Stimulated activated CD8-positive, alpha-beta memory T cell treated with anti-CD3 and anti-CD28 coated beads, Interleukin-12 subunit alpha, Interleukin-12 subunit beta, amount 100 ng/mL, for 4 hours (primary cell): ENCODE data around the gene PGF.

Source experiments
- DNase-seq: peaks from one replicate; pipeline ENCODE4 v3.0.0-alpha.2; 2020; ENCODE audit warnings: low read depth

The PGF gene

GRCh38 chr14:74978416-74978947, 23.1 kb upstream of the PGF start:
- DNase-seq: no peak

- no peak for DNase-seq
Measured at GRCh38 chr14:74977901-74978385, 22.5 kb upstream of the PGF start.

DNA sequence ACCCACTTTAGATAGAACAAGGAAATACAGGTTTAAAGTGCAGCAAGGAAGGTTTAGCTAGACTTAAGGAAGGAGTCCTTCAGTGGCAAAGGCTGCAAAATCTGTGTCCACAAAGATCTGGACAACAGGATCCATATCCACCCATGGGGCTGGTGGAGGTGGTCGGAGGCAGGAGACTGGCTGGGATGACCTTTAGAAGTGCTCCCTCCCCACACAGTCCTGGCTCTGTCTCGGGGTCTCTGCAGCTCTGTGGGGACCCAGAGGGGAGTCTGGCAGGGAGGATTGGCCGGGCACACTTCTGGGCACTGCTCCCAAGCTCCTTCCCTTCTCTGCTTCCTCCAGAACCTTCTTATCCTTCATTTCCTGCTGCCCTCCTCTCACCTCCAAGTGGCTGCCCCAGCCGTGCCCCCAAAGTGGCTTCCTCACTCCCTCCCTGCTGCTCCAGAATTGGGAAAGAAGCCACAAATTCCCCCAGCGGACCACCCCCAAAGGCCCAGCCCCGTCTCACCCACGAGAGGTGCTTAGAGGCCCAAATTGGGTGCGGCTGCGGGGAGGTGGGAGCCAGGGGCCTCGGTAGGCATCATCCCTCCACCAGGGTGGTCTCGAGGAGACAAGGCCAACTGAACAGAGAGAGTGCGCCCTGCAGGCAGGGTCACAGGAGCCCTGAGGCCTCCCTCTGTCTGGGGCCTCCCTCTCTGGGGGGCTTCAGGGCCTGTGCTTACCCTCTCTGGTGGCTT, 21.9 kb upstream of the PGF start:
- DNase-seq: no peak

- no peak for DNase-seq
Measured at GRCh38 chr14:74976264-74977113, 21.1 kb upstream of the PGF start.

DNA sequence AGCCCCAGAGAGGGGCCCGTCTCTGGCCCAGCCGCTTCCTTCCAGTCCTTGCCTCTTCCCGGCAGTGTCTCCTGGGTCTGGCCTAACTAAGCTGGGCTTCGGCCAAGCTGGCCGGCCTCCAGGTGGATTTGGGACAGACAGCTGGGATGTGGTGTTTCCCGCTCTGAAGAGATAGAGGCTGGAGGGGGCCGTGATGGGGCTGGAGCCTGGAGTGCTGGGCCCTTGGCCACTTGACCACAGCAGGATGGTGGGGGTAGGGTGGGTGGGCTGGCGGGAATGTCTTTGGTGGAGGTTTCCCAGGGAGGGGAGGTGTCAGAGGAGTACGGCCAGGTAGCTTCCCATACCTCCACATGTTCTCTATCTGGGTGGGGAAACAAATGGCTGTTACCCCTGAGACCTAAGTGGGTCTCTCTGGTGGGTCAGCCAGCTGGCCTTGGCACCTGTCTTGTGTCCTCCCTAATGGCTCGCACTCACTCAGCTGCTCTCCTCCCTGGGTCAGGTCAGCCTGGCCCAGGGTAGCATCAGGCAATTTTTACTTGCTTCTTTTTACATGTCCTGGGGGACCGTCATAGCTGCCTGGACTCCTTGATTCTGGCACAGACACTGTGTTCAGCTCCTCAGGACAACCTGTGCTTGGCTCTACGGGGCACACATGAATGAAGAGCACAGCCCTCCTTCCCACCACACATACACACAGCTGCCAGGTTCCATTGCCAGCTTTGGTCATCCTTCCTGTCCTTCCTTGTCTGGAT, 19.8 kb upstream of the PGF start:
- DNase-seq: no peak

GRCh38 chr14:74974364-74975058, 19.1 kb upstream of the PGF start:
- no peak for DNase-seq

DNA sequence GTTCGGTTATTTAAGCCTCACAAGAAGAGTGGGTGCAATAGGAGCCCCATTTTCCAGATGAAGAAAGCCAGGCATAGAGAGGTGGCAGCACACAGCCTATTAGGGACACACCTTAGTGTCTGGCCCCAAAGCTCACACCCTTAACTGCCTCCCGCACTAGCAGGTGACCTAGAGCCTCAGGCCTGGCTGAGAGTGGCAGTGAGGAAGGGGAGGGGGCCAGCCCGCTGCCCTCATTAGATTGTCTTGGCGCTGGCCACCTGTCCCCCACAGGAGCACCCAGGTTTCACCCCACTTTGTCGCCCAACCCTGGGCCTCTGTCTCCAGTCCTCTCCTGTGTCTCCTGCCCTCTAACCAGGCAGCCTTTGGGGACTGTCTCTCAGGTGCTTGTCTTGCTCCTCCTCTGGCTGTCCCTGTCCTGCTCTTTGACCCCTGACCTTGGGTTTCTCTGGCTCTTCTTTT, 18.5 kb upstream of the PGF start:
- no peak for DNase-seq

GRCh38 chr14:74973003-74973653, 17.7 kb upstream of the PGF start:
- DNase-seq: no peak

DNA sequence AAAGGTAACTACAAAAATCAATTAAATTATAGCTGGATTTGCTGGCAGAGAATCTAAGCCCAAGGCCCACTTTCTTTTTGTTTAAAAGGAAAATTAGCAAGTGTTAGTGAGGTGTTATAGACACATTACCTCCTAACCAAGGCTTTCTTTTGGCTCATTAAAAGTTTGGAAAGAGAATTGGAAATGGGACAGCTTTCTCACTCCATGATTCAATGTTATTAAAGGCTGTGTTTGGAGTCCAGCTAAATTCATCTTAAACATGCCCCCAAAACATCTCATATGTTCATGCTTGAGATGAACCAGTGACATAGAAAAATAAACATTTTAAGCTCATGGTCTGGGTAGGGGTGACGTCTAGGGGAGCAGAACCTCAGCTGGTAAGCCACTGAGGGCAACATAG, 13.4 kb upstream of the PGF start:
- no peak for DNase-seq

- DNase-seq: no peak
Measured at GRCh38 chr14:74965486-74966153, 10.2 kb upstream of the PGF start.

- no peak for DNase-seq
Measured at GRCh38 chr14:74964787-74965485, 9.5 kb upstream of the PGF start.

DNA sequence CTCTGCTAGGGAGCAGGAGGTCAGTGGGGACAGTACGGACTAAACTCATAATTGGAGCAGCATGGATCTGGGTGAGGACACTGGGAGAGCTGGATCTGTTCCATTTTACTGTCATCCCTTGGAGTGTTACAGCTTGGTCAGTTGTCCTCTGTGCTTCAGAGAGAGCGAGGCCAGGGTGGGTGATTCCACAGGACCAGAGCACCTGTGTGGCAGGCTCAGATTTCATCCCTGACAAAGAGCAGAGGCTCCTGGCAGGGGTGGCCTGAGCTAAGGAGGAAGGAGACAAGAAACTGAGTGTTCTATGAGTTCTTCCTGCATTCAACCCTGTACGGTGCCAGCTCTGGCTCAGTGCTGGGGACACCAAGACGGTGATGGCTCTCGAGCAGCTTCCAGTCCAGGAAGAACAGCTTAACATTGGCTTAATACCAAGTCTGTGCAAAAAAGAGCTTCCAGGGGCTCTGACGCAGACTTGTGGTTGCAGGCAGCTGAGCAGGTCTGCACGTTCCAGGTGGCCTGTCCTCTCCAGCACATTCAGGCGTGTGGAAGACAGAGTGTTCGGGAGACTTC, 8.4 kb upstream of the PGF start:
- no peak for DNase-seq

GRCh38 chr14:74963178-74963704, 7.8 kb upstream of the PGF start:
- DNase-seq: no peak

DNA sequence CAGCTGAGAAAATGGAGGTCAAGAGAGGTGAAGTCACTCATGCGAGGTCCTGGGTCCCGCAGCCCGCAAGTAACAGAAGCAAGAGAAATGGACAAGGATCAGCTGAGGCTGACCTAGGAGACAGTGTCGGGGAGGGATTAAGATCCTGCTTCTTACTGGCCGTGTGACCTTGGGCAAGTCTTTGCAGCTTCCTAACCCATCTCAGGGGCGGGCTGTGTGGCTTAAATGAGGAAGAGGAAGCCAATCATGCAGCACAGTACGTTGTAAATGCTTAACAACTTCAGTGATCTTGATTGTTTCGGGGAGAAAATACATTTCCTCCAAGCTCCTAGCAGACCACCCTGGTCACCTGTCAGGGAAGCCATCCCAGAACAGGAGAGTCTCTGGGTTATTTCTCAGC, 7.1 kb upstream of the PGF start:
- DNase-seq: no peak

- DNase-seq: no peak
Measured at GRCh38 chr14:74962046-74962445, 6.6 kb upstream of the PGF start.

- no peak for DNase-seq
Measured at GRCh38 chr14:74961238-74961911, 6.0 kb upstream of the PGF start.

DNA sequence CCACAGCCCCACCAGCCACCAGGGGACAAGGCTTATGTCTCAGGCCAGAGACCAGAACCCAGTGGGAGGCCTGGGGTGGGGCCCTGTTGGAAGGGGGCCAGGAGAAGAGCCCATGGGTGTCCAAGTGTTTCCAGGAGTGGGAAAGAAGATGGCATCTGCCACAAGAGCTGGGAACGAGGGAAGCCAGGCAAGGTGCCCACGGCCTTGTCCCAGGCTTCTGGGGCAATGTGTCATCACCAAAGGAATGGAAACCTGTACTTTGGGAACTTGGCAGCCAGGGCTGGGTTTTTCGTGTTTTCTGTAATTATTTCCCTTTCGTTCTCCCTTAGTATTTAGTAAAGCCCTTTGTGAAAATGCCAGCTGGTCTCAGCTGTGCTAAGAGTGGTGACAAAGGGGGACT, 5.3 kb upstream of the PGF start:
- no peak for DNase-seq

DNA sequence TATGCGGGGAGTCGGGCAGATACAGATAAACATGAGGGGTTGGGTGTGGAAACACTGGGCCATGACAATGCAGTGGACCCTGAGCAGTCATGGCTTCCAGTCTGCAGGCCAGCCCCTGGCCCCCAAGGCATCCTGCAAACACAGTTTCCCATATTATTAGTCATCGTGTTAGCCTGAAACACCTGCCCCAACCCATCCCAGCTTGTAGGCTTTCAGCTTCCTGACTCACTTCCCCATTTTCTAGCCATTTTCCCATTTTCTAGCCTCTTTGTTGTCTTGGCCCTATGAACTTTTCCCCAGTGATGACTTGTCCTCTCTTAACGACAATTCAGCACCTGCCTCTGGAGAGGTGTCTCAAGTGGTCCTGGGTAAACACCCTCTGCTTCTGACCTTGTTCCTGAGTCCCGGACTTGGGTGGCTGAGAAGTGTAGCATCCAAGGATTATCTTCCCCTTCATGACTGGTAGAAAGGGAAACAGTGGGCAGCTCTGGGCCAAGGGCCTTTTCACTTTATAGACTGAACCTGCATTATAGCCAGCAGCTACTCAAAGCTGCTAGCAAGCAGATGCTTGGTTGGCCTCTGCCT, 4.3 kb upstream of the PGF start:
- DNase-seq: no peak
